Mesothelial cell of epicardium (in vitro differentiated cells): ENCODE measurements around the gene EZR. TPM values are rescaled to one million over a fixed set of nuclear protein-coding genes. Genes with fewer than 3 reads are reported as not detected.
A peak's percentile ranks its signal among the peaks of the same experiment; 100 is the strongest.

Experiments
- DNase-seq, 2 experiments: peaks; one replicate each; pipeline ENCODE4 v3.0.0; 2021; ENCODE audit warnings: low spot score in 2 of 2; ENCODE audit not compliant: unreplicated experiment in 2 of 2
- H3K27ac Mint-ChIP-seq: 2 replicates; pipeline ENCODE4 v1.8.0; 2021; ENCODE audit warnings: mixed read lengths
- H3K27me3 Mint-ChIP-seq: 2 replicates; pipeline ENCODE4 v1.8.0; 2021; ENCODE audit warnings: low read depth, mixed read lengths
- H3K36me3 Mint-ChIP-seq: 2 replicates; pipeline ENCODE4 v1.8.0; 2021; ENCODE audit warnings: mixed read lengths
- H3K4me1 Mint-ChIP-seq: 2 replicates; pipeline ENCODE4 v1.8.0; 2021; ENCODE audit warnings: mixed read lengths
- H3K4me3 Mint-ChIP-seq: 2 replicates; pipeline ENCODE4 v1.8.0; 2021; ENCODE audit warnings: mild to moderate bottlenecking, moderate library complexity, mixed read lengths
- H3K9me3 Mint-ChIP-seq: 2 replicates; pipeline ENCODE4 v1.8.0; 2021; ENCODE audit warnings: mixed read lengths
- total RNA-seq: library from RNA; stranded (reverse); gene quantifications from 3 replicates; pipeline ENCODE4 v1.2.1, GENCODE V29; 2021
- TF ChIP-seq, protein P1 (sequence below): fragments of 200-600 bp; sonication (generic); IDR thresholded peaks from one replicate; pipeline ENCODE4 v1.5.0; 2021; ENCODE audit warnings: antibody characterized with exemption; ENCODE audit not compliant: unreplicated experiment

EZR gene
- total RNA-seq, 1 donor from 2014 or later: 195 TPM

GRCh38 chr6:158772851-158773371 lies 46.3 kb downstream of the EZR start:
- peak overlapping the region; percentile 80 for H3K27ac Mint-ChIP-seq
- DNase-seq: no peak
- TF ChIP-seq, protein P1, sequence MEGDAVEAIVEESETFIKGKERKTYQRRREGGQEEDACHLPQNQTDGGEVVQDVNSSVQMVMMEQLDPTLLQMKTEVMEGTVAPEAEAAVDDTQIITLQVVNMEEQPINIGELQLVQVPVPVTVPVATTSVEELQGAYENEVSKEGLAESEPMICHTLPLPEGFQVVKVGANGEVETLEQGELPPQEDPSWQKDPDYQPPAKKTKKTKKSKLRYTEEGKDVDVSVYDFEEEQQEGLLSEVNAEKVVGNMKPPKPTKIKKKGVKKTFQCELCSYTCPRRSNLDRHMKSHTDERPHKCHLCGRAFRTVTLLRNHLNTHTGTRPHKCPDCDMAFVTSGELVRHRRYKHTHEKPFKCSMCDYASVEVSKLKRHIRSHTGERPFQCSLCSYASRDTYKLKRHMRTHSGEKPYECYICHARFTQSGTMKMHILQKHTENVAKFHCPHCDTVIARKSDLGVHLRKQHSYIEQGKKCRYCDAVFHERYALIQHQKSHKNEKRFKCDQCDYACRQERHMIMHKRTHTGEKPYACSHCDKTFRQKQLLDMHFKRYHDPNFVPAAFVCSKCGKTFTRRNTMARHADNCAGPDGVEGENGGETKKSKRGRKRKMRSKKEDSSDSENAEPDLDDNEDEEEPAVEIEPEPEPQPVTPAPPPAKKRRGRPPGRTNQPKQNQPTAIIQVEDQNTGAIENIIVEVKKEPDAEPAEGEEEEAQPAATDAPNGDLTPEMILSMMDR: no peak
- no peaks in the 10 kb centered on the region for H3K27me3 Mint-ChIP-seq
- H3K4me1 Mint-ChIP-seq: peaks cover 1% of the 10 kb centered on the region
- H3K4me3 Mint-ChIP-seq: no peak overlapping the region
- H3K9me3 Mint-ChIP-seq: no peaks in the 10 kb centered on the region
- H3K36me3 Mint-ChIP-seq: peaks cover 74% of the 10 kb centered on the region

GRCh38 chr6:158772172-158772571 lies 47.0 kb downstream of the EZR start:
- peaks cover 72% of the 10 kb centered on the region for H3K36me3 Mint-ChIP-seq
- H3K4me3 Mint-ChIP-seq: no peak overlapping the region
- H3K27ac Mint-ChIP-seq: peak overlapping the region; percentile 53
- H3K9me3 Mint-ChIP-seq: no peaks in the 10 kb centered on the region
- DNase-seq: no peak
- H3K27me3 Mint-ChIP-seq: no peaks in the 10 kb centered on the region
- peaks cover 1% of the 10 kb centered on the region for H3K4me1 Mint-ChIP-seq
- TF ChIP-seq, protein P1: no peak

DNA sequence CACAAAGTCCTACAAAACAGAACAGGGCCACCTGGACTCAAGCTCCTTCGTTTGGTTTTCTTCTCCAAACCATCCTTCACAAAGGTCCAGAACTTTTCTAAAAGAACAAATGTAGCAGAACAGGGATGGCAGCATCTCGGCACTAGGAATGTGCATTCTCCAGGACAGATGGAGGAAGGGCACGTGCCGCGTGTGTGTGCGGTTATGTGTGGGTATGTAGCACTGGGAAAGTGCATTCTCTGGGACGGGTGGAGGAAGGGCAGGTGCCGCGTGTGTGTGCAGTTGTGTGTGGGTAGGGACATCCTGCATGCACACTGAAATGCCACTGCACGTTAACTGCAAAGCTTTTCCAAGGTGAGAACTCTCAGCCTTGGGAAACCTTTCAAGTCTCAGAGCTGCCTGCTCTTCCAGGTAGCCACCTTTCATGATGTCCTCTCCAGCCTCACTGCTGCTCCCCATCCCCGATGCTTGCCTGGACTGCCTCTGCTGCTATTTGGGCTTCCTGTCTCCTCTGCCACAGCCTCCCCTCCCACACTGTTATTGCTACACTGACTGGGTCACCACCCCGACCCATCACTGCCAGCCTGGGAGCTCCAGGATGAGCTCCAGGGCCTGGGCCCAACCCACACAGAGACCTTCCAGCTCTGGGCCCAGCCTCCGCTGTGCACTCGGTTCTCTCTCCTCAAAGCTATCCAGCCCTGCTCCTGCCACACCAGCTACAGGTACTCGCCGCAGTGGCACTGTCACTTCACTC lies 47.6 kb downstream of the EZR start:
- peak overlapping the region; percentile 53 for H3K27ac Mint-ChIP-seq

DNA sequence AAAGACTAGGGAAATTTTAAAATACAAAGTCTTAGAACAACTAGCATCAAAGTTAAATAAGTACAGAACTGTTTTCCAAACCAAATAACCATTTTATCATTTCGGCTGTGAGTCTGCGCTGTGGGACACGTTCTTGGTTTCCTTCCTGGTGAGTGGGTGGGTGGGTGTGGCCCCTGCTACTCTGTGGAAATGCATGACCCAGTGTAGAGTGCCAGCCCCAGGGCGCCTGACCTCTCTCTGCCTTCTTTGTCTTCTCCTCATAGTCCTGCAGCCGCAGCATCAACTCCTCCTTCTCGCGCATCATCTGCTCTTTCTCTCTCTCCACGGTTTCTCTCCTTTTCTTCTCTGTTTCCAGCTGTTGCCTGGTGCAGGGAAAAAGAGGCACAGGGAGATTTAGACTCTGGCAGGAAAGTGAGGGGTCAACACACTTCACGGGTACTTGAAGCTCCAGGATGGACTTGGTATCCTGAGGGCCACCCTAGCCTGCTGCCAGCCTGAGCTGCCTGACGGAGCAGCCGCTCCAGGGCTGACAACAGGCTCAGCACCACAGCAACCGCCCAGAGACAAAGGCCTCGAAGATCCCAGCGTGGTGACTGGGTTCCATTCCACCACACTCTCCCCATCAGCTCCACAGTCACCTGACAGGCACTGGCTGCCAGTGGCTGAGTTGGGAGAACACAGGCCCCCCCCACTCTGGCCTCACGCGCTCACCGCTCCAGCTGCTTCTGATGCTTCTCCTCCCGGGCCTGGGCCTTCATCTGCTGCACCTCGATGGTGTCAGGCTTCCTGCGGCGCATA lies 48.4 kb downstream of the EZR start:
- H3K27ac Mint-ChIP-seq: no peak overlapping the region
- H3K9me3 Mint-ChIP-seq: no peaks in the 10 kb centered on the region
- peaks cover 75% of the 10 kb centered on the region for H3K36me3 Mint-ChIP-seq
- H3K4me3 Mint-ChIP-seq: no peak overlapping the region
- H3K27me3 Mint-ChIP-seq: no peaks in the 10 kb centered on the region
- H3K4me1 Mint-ChIP-seq: peaks cover 1% of the 10 kb centered on the region
- DNase-seq: no peak
- TF ChIP-seq, protein P1: no peak

More for the DNA sequence above, 47.6 kb downstream of the EZR start:
- Mint-ChIP-seq H3K4me3 (no peak overlapping the region), H3K4me1 (peaks cover 1% of the 10 kb centered on the region), H3K9me3 (no peaks in the 10 kb centered on the region), H3K27me3 (no peaks in the 10 kb centered on the region), H3K36me3 (peaks cover 72% of the 10 kb centered on the region)
- TF ChIP-seq, protein P1: no peak
- no peak for DNase-seq

DNA sequence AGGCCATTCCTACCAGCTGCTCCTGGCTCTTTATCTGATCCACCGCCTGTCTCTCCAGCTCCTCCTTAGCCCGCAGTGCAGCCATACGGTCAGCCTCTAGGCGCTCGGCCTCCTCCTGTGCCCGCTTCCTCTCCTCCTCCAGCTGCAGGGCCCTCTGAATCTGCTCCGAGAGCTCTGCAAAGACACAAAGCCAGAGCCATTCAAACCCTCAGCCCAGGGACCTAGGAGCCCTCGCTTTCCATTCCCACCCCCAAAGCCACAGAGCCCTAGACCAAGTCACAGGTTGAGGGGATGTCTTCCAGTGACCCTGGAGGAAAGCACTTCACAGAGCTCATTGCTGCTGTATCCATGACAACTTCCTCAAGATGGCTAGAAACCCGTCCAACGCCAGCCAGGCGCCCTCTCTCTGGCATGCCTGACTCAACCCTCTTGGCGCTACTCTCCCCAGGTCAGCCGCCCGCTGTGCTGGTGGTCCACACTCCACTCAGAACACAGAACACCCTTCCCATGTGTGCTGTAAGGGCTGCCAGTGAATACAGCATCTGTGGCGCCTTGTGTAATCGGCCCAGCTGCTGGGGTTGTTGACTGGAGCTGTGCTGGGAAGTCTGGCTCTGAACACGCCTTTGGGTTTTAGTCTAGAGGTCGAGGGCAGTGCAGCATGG lies 49.3 kb downstream of the EZR start:
- Mint-ChIP-seq H3K27ac (peak overlapping the region; percentile 33), H3K9me3 (no peaks in the 10 kb centered on the region), H3K4me3 (no peak overlapping the region), H3K27me3 (no peaks in the 10 kb centered on the region), H3K36me3 (peaks cover 74% of the 10 kb centered on the region), H3K4me1 (peaks cover 1% of the 10 kb centered on the region)
- TF ChIP-seq, protein P1: no peak
- DNase-seq: no peak
